WTC11 (cell line): ENCODE measurements around the gene PPP2R5A. TPM values are rescaled to one million over a fixed set of nuclear protein-coding genes. Genes with fewer than 3 reads are reported as not detected.
"Not testable (repeated sequence)": the region's sequence is repeated elsewhere in the genome, so short reads cannot be mapped to it uniquely, and the experiment has no call there.

ENCODE experiments used
- ATAC-seq: fragments of 200-7000 bp; cut with Tn5 transposase; 2 replicates; pipeline ENCODE4 v1.10.0; 2021; ENCODE audit warnings: mild to moderate bottlenecking, moderate library complexity
- CTCF ChIA-PET: fragments of 300-600 bp; sonication (Branson Sonifier 250); formaldehyde crosslinking; loops from one replicate; lab custom pipeline; 2021; ENCODE audit warnings: antibody characterized with exemption; lab: Charles Lee
- POLR2A ChIA-PET: fragments of 350-600 bp; sonication (Branson Sonifier 250); formaldehyde crosslinking; loops from one replicate; lab custom pipeline; 2021; ENCODE audit warnings: antibody characterized with exemption; lab: Charles Lee
- DNase-seq: peaks from one replicate; pipeline ENCODE4 v3.0.0; 2021; ENCODE audit warnings: low spot score
- H3K27ac Mint-ChIP-seq: 2 replicates; pipeline ENCODE4 v1.8.0; 2021; ENCODE audit warnings: mixed read lengths
- H3K27me3 Mint-ChIP-seq: 2 replicates; pipeline ENCODE4 v1.8.0; 2021; ENCODE audit warnings: low read depth, mild to moderate bottlenecking, moderate library complexity, mixed read lengths
- H3K36me3 Mint-ChIP-seq: 2 replicates; pipeline ENCODE4 v1.8.0; 2021; ENCODE audit warnings: mixed read lengths
- H3K4me1 Mint-ChIP-seq: 2 replicates; pipeline ENCODE4 v1.8.0; 2022; ENCODE audit warnings: mixed read lengths
- H3K4me3 Mint-ChIP-seq: 2 replicates; pipeline ENCODE4 v1.8.0; 2021; ENCODE audit warnings: mild to moderate bottlenecking, moderate library complexity, mixed read lengths
- H3K9me3 Mint-ChIP-seq: 2 replicates; pipeline ENCODE4 v1.8.0; 2021; ENCODE audit warnings: mixed read lengths
- CREB1 ChIP-seq: sonication (generic); formaldehyde crosslinking; IDR thresholded peaks from 2 replicates; pipeline ENCODE4 v1.8.0; 2023; ENCODE audit warnings: mild to moderate bottlenecking, missing genetic modification reagents
- ESRRA ChIP-seq: sonication (generic); formaldehyde crosslinking; IDR thresholded peaks from 2 replicates; pipeline ENCODE4 v1.8.1; 2022; ENCODE audit warnings: mild to moderate bottlenecking, missing genetic modification reagents, borderline replicate concordance
- ETV6 ChIP-seq: sonication (generic); formaldehyde crosslinking; IDR thresholded peaks from 2 replicates; pipeline ENCODE4 v1.8.1; 2022; ENCODE audit warnings: mild to moderate bottlenecking, missing genetic modification reagents
- FOXP1 ChIP-seq: sonication (generic); formaldehyde crosslinking; IDR thresholded peaks from 2 replicates; pipeline ENCODE4 v1.8.0; 2022; ENCODE audit warnings: missing genetic modification reagents, mild to moderate bottlenecking, moderate library complexity, borderline replicate concordance
- IRF2 ChIP-seq: sonication (generic); formaldehyde crosslinking; IDR thresholded peaks from 2 replicates; pipeline ENCODE4 v1.8.0; 2022; ENCODE audit warnings: low read depth, missing genetic modification reagents, borderline replicate concordance
- JAZF1 ChIP-seq: fragments of 250-450 bp; sonication (Bioruptor Pico); IDR thresholded peaks from 2 replicates; pipeline ENCODE4 v1.9.0; 2021; ENCODE audit warnings: moderate library complexity, mild to moderate bottlenecking, inconsistent platforms
- JUN ChIP-seq: sonication (generic); formaldehyde crosslinking; IDR thresholded peaks from 2 replicates; pipeline ENCODE4 v1.8.0; 2023; ENCODE audit warnings: mild to moderate bottlenecking, missing genetic modification reagents
- KAT7 ChIP-seq: sonication (generic); formaldehyde crosslinking; IDR thresholded peaks from 2 replicates; pipeline ENCODE4 v1.8.1; 2023; ENCODE audit warnings: missing genetic modification reagents, mild to moderate bottlenecking, borderline replicate concordance
- NFE2L1 ChIP-seq: sonication (generic); formaldehyde crosslinking; IDR thresholded peaks from 2 replicates; pipeline ENCODE4 v1.8.1; 2023; ENCODE audit warnings: missing genetic modification reagents
- NR1H2 ChIP-seq: sonication (generic); formaldehyde crosslinking; IDR thresholded peaks from 2 replicates; pipeline ENCODE4 v1.9.0; 2021; ENCODE audit warnings: mild to moderate bottlenecking, moderate library complexity, missing genetic modification reagents
- NR2C2 ChIP-seq: sonication (generic); formaldehyde crosslinking; IDR thresholded peaks from 2 replicates; pipeline ENCODE4 v1.8.0; 2022; ENCODE audit warnings: mild to moderate bottlenecking, missing genetic modification reagents
- RORB ChIP-seq: fragments of 250-450 bp; sonication (Bioruptor Pico); IDR thresholded peaks from 2 replicates; pipeline ENCODE4 v1.9.0; 2021; ENCODE audit warnings: mild to moderate bottlenecking
- SP1 ChIP-seq: sonication (generic); formaldehyde crosslinking; conservative IDR thresholded peaks from 2 replicates; pipeline ENCODE4 v1.8.1; 2022; ENCODE audit warnings: missing genetic modification reagents
- ZNF396 ChIP-seq: fragments of 250-450 bp; sonication (Bioruptor Pico); IDR thresholded peaks from 2 replicates; pipeline ENCODE4 v1.8.0; 2021; ENCODE audit warnings: mild to moderate bottlenecking, moderate library complexity, borderline replicate concordance
- total RNA-seq: library from RNA; stranded (reverse); gene quantifications from 3 replicates; pipeline ENCODE4 v1.2.3, GENCODE V29; 2021
- TF ChIP-seq, protein P1 (sequence below): sonication (generic); formaldehyde crosslinking; IDR thresholded peaks from 2 replicates; pipeline ENCODE4 v1.8.1; 2023; ENCODE audit warnings: mild to moderate bottlenecking, moderate library complexity, missing genetic modification reagents
- TF ChIP-seq, protein P2 (sequence below): sonication (generic); formaldehyde crosslinking; conservative IDR thresholded peaks from 2 replicates; pipeline ENCODE4 v1.8.1; 2023; ENCODE audit warnings: mild to moderate bottlenecking, low read depth, missing genetic modification reagents, moderate library complexity

Gene PPP2R5A
- total RNA-seq, 1 experiment from 2014 or later, result 35.9 TPM

DNA sequence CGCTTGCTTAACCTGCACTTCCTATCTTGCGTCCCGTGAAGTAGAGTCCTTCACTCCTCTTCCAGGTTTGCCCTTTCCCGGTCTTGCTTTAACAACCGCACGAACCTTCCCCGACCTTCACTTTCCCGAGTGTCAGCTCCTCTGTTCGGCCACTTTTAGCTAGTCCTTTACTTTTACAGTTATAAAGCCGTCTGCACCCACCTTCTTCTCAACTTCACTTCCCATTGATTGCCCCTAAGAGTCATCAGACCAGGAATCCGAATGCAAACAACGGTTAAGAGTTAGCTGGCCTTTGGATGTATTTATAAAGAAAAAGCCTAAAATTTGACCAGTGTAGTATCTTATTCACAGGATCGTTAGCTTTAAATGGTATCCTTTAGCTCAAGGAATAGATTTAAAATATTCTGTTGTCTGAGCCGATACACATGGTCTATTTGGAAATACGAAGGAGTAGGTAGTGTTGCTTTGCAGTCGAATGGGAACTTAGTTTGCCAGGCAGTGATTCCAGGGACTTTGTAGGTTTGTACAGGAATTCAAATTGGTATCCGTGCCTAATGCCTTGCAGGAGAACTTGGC lies 1.4 kb downstream of the PPP2R5A start:
- peak overlapping the region; percentile 98 for H3K4me3 Mint-ChIP-seq
- POLR2A ChIA-PET, result interaction anchor here (0.9 to 1.6 kb wide), 3 partner anchors 185 to 611 kb away, joined by 3 to 5 read pairs (median 3); partner anchors contain the start of gene NEK2
- H3K27me3 Mint-ChIP-seq, result no peaks in the 10 kb centered on the region
- no peak for TF ChIP-seq NR1H2 (CRISPR knock-in tag)
- TF ChIP-seq NFE2L1, result 0 out of 2 replicates have a peak, but pooled peaks have one; percentile 27
- TF ChIP-seq KAT7 (CRISPR knock-in tag), result 0 out of 2 replicates have a peak, but pooled peaks have one; percentile 17
- TF ChIP-seq, all 79 proteins: peak for 2
- no peaks in the 10 kb centered on the region for H3K9me3 Mint-ChIP-seq
- H3K36me3 Mint-ChIP-seq, result no peaks in the 10 kb centered on the region
- no peak for DNase-seq
- peak overlapping the region; percentile 97 for H3K27ac Mint-ChIP-seq
- peaks cover 51% of the 10 kb centered on the region for H3K4me1 Mint-ChIP-seq
- CTCF ChIA-PET, result interaction anchor here (1.1 to 2.4 kb wide), 4 partner anchors 169 to 252 kb away, joined by 3 to 17 read pairs (median 7); partner anchors contain the start of genes DTL and INTS7
- no peak for ATAC-seq

DNA sequence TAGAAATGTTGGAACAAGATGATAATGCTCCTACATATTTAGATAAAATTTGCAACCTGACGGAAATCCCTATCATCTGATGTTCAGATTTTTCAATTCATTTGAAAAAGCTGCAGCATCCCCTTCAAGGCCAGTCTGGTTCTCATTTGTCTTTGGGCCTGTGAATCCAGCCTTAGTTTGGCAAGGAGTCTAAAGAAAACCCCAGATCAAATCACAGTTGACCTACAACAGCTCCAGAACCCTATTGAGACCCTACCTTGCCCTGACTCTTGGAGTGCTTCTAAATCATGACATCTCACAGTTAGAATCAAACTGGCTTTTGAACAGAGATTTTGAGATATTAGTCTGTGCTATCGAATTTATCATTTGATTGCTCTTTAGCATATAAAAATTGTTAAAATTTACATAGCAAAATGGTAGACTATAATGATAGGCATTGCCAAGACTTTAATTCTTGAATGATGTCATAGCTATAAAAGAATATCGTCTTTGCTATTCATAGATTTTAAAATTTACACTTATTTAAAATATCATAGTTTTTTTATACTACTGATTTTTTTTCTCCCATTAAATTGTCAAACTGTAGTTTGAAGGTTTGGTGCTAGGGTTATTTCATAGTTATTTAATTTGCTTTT lies 2.2 kb downstream of the PPP2R5A start:
- Mint-ChIP-seq H3K27ac (peak overlapping the region; percentile 97), H3K27me3 (no peaks in the 10 kb centered on the region), H3K9me3 (no peaks in the 10 kb centered on the region), H3K36me3 (no peaks in the 10 kb centered on the region), H3K4me1 (peaks cover 58% of the 10 kb centered on the region), H3K4me3 (peak overlapping the region; percentile 98)
- ChIA-PET POLR2A (interaction anchor here (0.9 to 1.6 kb wide), 3 partner anchors 185 to 253 kb away, joined by 3 to 5 read pairs (median 3); partner anchors contain the start of gene DTL), CTCF (interaction anchor here (0.9 to 2.4 kb wide), 3 partner anchors 22 to 217 kb away, joined by 3 to 7 read pairs (median 7); no protein-coding TSS in a partner anchor)
- no peak for ATAC-seq
- TF ChIP-seq ZNF396 (CRISPR knock-in tag) (no peak), ETV6 (CRISPR knock-in tag) (no peak), NR2C2 (CRISPR knock-in tag) (no peak), JUN (CRISPR knock-in tag) (no peak), RORB (CRISPR knock-in tag) (no peak), IRF2 (CRISPR knock-in tag) (no peak), KAT7 (CRISPR knock-in tag) (no peak), FOXP1 (CRISPR knock-in tag) (no peak), CREB1 (CRISPR knock-in tag) (no peak), SP1 (CRISPR knock-in tag) (no peak), JAZF1 (CRISPR knock-in tag) (no peak), ESRRA (CRISPR knock-in tag) (no peak)
- TF ChIP-seq, protein P1, sequence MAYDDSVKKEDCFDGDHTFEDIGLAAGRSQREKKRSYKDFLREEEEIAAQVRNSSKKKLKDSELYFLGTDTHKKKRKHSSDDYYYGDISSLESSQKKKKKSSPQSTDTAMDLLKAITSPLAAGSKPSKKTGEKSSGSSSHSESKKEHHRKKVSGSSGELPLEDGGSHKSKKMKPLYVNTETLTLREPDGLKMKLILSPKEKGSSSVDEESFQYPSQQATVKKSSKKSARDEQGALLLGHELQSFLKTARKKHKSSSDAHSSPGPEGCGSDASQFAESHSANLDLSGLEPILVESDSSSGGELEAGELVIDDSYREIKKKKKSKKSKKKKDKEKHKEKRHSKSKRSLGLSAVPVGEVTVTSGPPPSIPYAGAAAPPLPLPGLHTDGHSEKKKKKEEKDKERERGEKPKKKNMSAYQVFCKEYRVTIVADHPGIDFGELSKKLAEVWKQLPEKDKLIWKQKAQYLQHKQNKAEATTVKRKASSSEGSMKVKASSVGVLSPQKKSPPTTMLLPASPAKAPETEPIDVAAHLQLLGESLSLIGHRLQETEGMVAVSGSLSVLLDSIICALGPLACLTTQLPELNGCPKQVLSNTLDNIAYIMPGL (CRISPR knock-in tag), result no peak
- TF ChIP-seq, protein P2, sequence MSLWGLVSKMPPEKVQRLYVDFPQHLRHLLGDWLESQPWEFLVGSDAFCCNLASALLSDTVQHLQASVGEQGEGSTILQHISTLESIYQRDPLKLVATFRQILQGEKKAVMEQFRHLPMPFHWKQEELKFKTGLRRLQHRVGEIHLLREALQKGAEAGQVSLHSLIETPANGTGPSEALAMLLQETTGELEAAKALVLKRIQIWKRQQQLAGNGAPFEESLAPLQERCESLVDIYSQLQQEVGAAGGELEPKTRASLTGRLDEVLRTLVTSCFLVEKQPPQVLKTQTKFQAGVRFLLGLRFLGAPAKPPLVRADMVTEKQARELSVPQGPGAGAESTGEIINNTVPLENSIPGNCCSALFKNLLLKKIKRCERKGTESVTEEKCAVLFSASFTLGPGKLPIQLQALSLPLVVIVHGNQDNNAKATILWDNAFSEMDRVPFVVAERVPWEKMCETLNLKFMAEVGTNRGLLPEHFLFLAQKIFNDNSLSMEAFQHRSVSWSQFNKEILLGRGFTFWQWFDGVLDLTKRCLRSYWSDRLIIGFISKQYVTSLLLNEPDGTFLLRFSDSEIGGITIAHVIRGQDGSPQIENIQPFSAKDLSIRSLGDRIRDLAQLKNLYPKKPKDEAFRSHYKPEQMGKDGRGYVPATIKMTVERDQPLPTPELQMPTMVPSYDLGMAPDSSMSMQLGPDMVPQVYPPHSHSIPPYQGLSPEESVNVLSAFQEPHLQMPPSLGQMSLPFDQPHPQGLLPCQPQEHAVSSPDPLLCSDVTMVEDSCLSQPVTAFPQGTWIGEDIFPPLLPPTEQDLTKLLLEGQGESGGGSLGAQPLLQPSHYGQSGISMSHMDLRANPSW (CRISPR knock-in tag), result no peak
- no peak for DNase-seq

DNA sequence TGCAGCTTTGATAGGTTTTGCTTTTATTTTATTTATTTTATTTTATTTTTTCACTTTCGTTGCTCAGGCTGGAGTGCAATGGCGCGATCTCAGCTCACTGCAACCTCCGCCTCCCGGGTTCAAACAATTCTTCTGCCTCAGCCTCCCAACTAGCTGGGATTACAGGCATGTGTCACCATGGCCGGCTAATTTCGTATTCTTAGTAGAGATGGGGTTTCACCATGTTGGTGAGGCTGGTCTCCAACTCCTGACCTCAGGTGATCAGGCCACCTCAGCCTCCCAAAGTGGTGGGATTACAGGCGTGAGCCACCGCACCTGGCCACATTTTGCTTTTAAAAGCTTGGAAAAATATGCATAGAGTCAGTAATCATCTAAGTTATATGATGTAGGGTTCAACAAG lies 2.8 kb downstream of the PPP2R5A start:
- H3K36me3 Mint-ChIP-seq, DNase-seq, H3K27ac Mint-ChIP-seq, H3K9me3 Mint-ChIP-seq, H3K27me3 Mint-ChIP-seq, ATAC-seq: not testable (repeated sequence)
- CTCF ChIA-PET, result interaction anchor here (0.9 to 2.4 kb wide), 2 partner anchors 21 to 218 kb away, joined by 3 to 7 read pairs; no protein-coding TSS in a partner anchor
- Mint-ChIP-seq H3K4me3 (peak overlapping the region; percentile 57), H3K4me1 (peaks cover 63% of the 10 kb centered on the region)
- POLR2A ChIA-PET, result interaction anchor here (1.2 kb wide), 1 partner anchor 252 kb away, joined by 3 read pairs; the partner anchor contains the start of gene DTL
